Measurements from ENCODE around the gene TRIP6. TPM values are rescaled to one million over a fixed set of nuclear protein-coding genes. Genes with fewer than 3 reads are reported as not detected.

TRIP6 gene
- total RNA-seq, 1 donor from 2014 or later: 56.5 TPM

DNA sequence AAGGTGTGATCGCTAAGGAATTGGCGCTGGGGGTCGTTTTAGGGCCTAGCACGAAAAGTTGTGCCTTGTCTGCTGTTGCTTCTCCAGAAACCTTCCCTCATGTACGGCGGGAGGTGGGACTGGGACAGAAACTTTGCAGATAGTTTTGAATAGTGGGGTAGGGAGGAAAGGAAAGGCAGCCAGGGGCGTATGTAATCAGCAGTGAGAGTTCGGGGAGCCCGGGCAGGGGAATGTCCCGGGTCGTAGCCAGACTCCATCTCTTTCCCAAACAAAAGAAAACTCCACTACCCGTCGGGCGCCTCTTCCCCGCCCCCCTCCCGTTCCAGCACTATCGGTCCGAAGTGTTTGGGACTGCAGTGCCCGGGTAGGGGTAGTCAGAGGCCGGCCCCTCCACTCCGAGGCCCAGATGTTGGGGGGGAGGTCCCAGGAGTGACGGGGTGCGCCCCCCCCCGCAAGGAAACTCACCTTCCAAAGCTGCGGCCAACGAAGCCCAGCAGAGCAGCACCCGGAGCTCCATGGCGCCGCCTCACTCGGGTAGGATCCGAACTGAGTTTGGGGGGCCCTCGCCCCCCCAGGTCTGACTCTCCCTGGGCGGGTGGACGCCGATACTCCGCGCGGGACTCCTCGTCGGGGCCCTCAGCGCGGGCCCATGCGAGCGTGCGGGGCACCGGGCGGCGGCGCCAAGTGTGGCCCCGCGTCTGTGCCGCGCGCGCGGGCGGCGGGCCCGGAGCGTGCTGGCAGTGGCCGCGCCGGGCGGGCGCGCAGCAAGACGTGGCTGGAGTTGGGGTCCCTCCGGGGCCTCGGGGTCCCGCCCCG lies 40.5 kb upstream of the TRIP6 start:
- DNase-seq: no peak
- ATAC-seq: peak; percentile 23 to 43
- TF ChIP-seq, protein P1, sequence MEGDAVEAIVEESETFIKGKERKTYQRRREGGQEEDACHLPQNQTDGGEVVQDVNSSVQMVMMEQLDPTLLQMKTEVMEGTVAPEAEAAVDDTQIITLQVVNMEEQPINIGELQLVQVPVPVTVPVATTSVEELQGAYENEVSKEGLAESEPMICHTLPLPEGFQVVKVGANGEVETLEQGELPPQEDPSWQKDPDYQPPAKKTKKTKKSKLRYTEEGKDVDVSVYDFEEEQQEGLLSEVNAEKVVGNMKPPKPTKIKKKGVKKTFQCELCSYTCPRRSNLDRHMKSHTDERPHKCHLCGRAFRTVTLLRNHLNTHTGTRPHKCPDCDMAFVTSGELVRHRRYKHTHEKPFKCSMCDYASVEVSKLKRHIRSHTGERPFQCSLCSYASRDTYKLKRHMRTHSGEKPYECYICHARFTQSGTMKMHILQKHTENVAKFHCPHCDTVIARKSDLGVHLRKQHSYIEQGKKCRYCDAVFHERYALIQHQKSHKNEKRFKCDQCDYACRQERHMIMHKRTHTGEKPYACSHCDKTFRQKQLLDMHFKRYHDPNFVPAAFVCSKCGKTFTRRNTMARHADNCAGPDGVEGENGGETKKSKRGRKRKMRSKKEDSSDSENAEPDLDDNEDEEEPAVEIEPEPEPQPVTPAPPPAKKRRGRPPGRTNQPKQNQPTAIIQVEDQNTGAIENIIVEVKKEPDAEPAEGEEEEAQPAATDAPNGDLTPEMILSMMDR (IDR thresholded peaks at IDR 0.05): no peak

DNA sequence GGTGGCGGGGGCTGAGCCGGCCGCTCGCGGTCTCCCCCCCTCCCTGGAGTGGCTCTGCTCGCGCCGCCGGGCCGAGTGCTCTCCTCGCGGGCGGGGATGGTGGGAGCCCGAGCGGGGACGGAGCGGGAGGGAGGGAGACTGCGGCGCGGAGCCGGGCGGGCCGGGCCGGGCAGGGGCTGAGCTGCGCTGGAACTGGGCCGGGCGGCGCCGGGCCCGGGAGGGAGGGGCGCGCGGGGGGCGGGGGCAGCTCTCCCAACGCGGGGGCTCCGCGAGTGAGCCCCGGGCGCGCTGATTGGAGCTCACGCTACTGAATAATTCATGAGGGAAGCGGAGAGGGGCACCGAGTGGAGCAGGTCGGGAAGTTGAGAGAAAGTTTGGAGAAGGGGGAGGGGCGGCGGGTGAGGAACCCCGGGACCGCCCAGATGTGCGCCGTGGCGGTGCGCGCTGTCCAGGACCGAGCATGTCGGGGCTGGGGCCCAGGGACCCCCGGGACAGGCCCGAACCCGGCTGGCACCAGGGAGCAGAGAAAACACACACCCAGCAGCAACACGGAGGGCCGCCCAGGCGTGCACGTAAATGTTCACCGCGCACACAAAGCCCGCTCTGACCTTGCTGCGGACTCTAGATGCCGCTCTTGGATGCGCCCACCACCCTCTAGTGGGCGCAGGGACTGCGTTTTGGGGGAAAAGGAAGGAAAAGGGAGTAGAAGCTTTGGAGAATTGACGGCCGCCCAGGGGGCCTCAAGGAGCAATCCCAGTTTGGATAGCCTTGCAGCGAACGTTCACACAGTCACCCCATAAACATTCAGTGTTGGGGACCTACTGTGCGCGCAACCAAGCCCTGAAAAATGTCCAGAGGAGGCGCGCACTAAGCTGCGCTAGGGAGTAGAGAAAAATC lies 39.6 kb upstream of the TRIP6 start, which contains the start of gene EPHB4:
EPHB4 (minus strand) TSS at position 194 of the 897 bp plus-strand sequence. CDS start 493 bp downstream, outside the sequence.
- peak within 1 kb of the TSS; percentile 80 for H3K27ac ChIP-seq
- peaks cover 28% of the 10 kb centered on the region for H3K4me1 ChIP-seq
- intact Hi-C loops (cut with DNase I): no loop called here
- DNase-seq (peak; percentile 84), ATAC-seq (peak; percentile 87 to 88)
- H3K9me3 ChIP-seq: no peaks in the 10 kb centered on the region
- peaks cover 20% of the 10 kb centered on the region for H3K36me3 ChIP-seq
- H3K27me3 ChIP-seq (ENCODE audit: low read depth): peaks cover 22% of the 10 kb centered on the region
- H3K4me3 ChIP-seq: peak within 1 kb of the TSS; percentile 72
- TF ChIP-seq, protein P1 (IDR thresholded peaks at IDR 0.05): peak; percentile 23

More for the DNA sequence above, 40.5 kb upstream of the TRIP6 start:
- Histone ChIP-seq H3K9me3 (no peaks in the 10 kb centered on the region), H3K27ac (peak overlapping the region; percentile 80), H3K36me3 (peaks cover 28% of the 10 kb centered on the region), H3K27me3 (ENCODE audit: low read depth) (peaks cover 22% of the 10 kb centered on the region), H3K4me1 (peaks cover 28% of the 10 kb centered on the region), H3K4me3 (peak overlapping the region; percentile 72)
- intact Hi-C loops (cut with DNase I): no loop called here

GRCh38 chr7:100829150-100829716 lies 38.0 kb upstream of the TRIP6 start:
- Histone ChIP-seq H3K4me1 (peaks cover 28% of the 10 kb centered on the region), H3K4me3 (peak overlapping the region; percentile 72), H3K36me3 (peaks cover 3% of the 10 kb centered on the region), H3K27me3 (ENCODE audit: low read depth) (peaks cover 22% of the 10 kb centered on the region), H3K9me3 (no peaks in the 10 kb centered on the region), H3K27ac (peak overlapping the region; percentile 80)
- TF ChIP-seq, protein P1 (IDR thresholded peaks at IDR 0.05): no peak
- DNase-seq (no peak), ATAC-seq (peak in 1 of 2 donors; percentile 11)
- intact Hi-C loops (cut with DNase I): no loop called here

DNA sequence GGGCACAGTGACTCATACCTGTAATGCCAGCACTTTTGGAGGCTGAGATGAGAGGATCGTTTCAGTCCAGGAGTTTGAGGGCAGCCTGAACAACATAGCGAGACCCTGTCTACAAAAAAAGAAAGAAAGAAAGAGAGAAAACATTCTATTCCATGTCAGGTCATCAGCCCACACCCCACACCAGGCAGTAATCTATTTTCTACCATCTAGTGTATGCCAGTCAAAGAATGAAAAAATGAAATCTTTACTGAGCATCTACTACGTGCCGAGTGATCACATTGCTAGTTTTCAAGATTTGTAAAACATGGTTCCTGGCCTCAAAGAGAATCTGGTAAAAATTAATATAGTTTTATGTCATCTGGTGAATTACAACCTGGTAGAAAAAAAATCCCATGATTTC lies 36.8 kb upstream of the TRIP6 start:
- no peak for ATAC-seq
- intact Hi-C loops (cut with DNase I): no loop called here
- no peak overlapping the region for H3K27ac ChIP-seq

DNA sequence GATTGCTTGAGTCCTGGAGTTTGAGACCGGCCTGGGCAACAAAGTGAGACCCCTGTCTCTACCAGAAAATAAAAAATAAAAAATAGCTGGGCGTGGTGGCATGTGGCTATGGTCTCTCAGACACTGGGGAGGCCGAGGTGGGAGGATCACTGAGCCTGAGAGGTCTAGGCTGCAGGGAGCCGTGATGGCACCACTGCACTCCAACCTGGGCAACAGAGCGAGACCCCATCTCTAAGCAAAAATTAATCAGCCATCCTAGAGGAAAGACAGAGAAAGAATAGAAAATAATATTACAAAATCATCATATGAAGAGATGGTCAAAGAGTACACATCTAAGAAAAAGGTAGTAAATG lies 34.9 kb upstream of the TRIP6 start:
- Histone ChIP-seq H3K27ac (no peak overlapping the region), H3K4me3 (no peak overlapping the region)

More for the DNA sequence above, 36.8 kb upstream of the TRIP6 start:
- H3K9me3 ChIP-seq: no peaks in the 10 kb centered on the region
- peaks cover 22% of the 10 kb centered on the region for H3K27me3 ChIP-seq (ENCODE audit: low read depth)
- TF ChIP-seq, protein P1 (IDR thresholded peaks at IDR 0.05): no peak
- H3K36me3 ChIP-seq: no peaks in the 10 kb centered on the region
- H3K4me3 ChIP-seq: no peak overlapping the region
- H3K4me1 ChIP-seq: peaks cover 25% of the 10 kb centered on the region
- DNase-seq: no peak

More for the DNA sequence above, 34.9 kb upstream of the TRIP6 start:
- peaks cover 28% of the 10 kb centered on the region for H3K4me1 ChIP-seq
- no peak for DNase-seq
- TF ChIP-seq, protein P1 (IDR thresholded peaks at IDR 0.05): no peak
- H3K36me3 ChIP-seq: no peaks in the 10 kb centered on the region
- intact Hi-C loops (cut with DNase I): no loop called here
- no peak for ATAC-seq
- no peaks in the 10 kb centered on the region for H3K9me3 ChIP-seq
- peaks cover 22% of the 10 kb centered on the region for H3K27me3 ChIP-seq (ENCODE audit: low read depth)

Measured in lower lobe of right lung (tissue), 2 donors.